ENCODE results near the gene ASXL2. TPM values are rescaled to one million over a fixed set of nuclear protein-coding genes. Genes with fewer than 3 reads are reported as not detected.

ASXL2 gene
- total and polyA plus RNA-seq, 2 of the 13 experiments (the other 11 are each of a cell fraction or from before 2014, with no cell fraction given): 12.1 to 19.2 TPM

- no peak for TF ChIP-seq KLF11 (CRISPR knock-in tag; IDR thresholded peaks at IDR 0.05)
- no peak; the same call in 1 of the 2 replicates for TF ChIP-seq RFXANK (CRISPR knock-in tag; IDR thresholded peaks at IDR 0.05)
- no peak for TF ChIP-seq KLF9 (CRISPR knock-in tag; IDR thresholded peaks at IDR 0.05; ENCODE audit: low read depth)
- TF ChIP-seq ZNF770 (CRISPR knock-in tag; IDR thresholded peaks at IDR 0.05): peak; percentile 61; the same call in 1 of the 2 replicates
- TF ChIP-seq ZNF101 (CRISPR knock-in tag; IDR thresholded peaks at IDR 0.05; ENCODE audit: borderline replicate concordance, low read depth): no peak
- TF ChIP-seq RAD51 (IDR thresholded peaks at IDR 0.05; ENCODE audit: borderline replicate concordance): no peak
- TF ChIP-seq ZNF512B (CRISPR knock-in tag; IDR thresholded peaks at IDR 0.05; ENCODE audit: borderline replicate concordance): no peak
- TF ChIP-seq MYC (CRISPR knock-in tag; IDR thresholded peaks at IDR 0.05; ENCODE audit: borderline replicate concordance): no peak
- TF ChIP-seq ZNF556 (CRISPR knock-in tag; IDR thresholded peaks at IDR 0.05; ENCODE audit: borderline replicate concordance): no peak
- TF ChIP-seq ZNF496 (CRISPR knock-in tag; IDR thresholded peaks at IDR 0.05; ENCODE audit: insufficient replicate concordance): no peak
- TF ChIP-seq THRA (CRISPR knock-in tag; IDR thresholded peaks at IDR 0.05; ENCODE audit: borderline replicate concordance): peak; percentile 24; the same call in 1 of the 2 replicates
- TF ChIP-seq POGK (CRISPR knock-in tag; conservative IDR thresholded peaks at IDR 0.05): peak; percentile 39; the same call in 1 of the 2 replicates
- TF ChIP-seq ASH2L (IDR thresholded peaks at IDR 0.05; ENCODE audit: insufficient read length, low read depth, low read length): no peak
- peak; percentile 44; the same call in 1 of the 2 replicates for TF ChIP-seq ZNF792 (CRISPR knock-in tag; IDR thresholded peaks at IDR 0.05)
- no peak for TF ChIP-seq TRIM24 (CRISPR knock-in tag; IDR thresholded peaks at IDR 0.05)
- TF ChIP-seq FUBP1 (CRISPR knock-in tag; IDR thresholded peaks at IDR 0.05; ENCODE audit: borderline replicate concordance): no peak
- no peak for TF ChIP-seq U2AF1 (optimal IDR thresholded peaks at IDR 0.05; ENCODE audit: low read depth, low read length)
- TF ChIP-seq ZNF547 (CRISPR knock-in tag; IDR thresholded peaks at IDR 0.05): no peak
- TF ChIP-seq HIVEP1 (CRISPR knock-in tag; IDR thresholded peaks at IDR 0.05): no peak
These were observed 26.4 kb downstream of the ASXL2 start (continued) for GRCh38 chr2:25851740-25852503.
